AG04449 (cell line): ENCODE results near the gene ASPG.

Source experiments
- CTCF ChIA-PET: fragments of 350-600 bp; formaldehyde crosslinking; extraction: SDS; loops from one replicate; lab custom pipeline; 2021; ENCODE audit warnings: antibody characterized with exemption; lab: Yijun Ruan, JAX
- POLR2A ChIA-PET: fragments of 400-600, 350-600 bp; formaldehyde crosslinking; extraction: SDS; loops from one replicate; lab custom pipeline; 2020; ENCODE audit warnings: antibody characterized with exemption, inconsistent platforms; lab: Yijun Ruan, JAX
- DNase-seq: peaks from one replicate; pipeline ENCODE4 v3.0.0-alpha.2; 2010; ENCODE audit warnings: low read depth, low spot score
- H3K4me3 ChIP-seq: 2 replicates; pipeline ENCODE4 v1.5.1; 2011; ENCODE audit warnings: low read depth, mild to moderate bottlenecking, control low read depth, low read length
- TF ChIP-seq, protein P1 (sequence below): IDR thresholded peaks from one replicate; pipeline ENCODE4 v1.5.1; 2011; ENCODE audit warnings: mild to moderate bottlenecking, moderate library complexity, low read length, control low read depth, inconsistent platforms; ENCODE audit not compliant: insufficient read depth; ENCODE audit errors: missing control alignments

The ASPG gene

DNA sequence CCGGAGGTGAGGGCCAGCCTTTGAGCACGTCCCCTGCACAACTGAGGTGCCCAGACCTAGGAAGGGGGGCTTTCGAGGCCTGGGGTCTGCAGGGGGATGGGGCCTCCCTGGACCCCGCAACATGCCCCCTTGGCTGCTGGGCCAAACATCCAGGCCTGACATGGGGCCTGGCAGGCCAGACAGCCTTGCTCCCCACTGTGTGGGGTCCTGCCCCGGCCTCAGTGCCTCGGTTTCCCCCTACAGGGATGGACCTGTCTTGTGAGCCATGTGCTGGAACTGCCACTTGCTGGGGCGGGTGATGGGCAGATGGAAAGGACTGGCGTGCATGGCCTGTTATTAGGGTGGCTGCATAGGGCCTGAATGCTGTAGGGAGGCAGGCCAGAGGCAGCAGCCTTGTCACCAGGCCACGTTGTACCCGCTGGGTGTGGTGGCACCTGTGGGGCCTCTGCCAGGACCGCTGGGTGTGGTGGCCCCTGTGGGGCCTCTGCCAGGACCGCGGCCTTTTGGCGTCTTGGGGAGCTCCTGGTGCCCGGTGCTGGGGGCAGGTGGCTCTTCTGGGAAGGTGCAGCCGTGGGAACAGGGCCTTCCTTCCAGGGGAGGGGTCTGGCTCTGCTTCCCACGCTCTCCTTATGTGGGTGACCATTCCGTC lies 20.4 kb downstream of the ASPG start:
- ChIA-PET CTCF (no interaction called here), POLR2A (no interaction called here)
- no peak overlapping the region for H3K4me3 ChIP-seq
- no peak for DNase-seq
- TF ChIP-seq, protein P1, sequence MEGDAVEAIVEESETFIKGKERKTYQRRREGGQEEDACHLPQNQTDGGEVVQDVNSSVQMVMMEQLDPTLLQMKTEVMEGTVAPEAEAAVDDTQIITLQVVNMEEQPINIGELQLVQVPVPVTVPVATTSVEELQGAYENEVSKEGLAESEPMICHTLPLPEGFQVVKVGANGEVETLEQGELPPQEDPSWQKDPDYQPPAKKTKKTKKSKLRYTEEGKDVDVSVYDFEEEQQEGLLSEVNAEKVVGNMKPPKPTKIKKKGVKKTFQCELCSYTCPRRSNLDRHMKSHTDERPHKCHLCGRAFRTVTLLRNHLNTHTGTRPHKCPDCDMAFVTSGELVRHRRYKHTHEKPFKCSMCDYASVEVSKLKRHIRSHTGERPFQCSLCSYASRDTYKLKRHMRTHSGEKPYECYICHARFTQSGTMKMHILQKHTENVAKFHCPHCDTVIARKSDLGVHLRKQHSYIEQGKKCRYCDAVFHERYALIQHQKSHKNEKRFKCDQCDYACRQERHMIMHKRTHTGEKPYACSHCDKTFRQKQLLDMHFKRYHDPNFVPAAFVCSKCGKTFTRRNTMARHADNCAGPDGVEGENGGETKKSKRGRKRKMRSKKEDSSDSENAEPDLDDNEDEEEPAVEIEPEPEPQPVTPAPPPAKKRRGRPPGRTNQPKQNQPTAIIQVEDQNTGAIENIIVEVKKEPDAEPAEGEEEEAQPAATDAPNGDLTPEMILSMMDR, result no peak

DNA sequence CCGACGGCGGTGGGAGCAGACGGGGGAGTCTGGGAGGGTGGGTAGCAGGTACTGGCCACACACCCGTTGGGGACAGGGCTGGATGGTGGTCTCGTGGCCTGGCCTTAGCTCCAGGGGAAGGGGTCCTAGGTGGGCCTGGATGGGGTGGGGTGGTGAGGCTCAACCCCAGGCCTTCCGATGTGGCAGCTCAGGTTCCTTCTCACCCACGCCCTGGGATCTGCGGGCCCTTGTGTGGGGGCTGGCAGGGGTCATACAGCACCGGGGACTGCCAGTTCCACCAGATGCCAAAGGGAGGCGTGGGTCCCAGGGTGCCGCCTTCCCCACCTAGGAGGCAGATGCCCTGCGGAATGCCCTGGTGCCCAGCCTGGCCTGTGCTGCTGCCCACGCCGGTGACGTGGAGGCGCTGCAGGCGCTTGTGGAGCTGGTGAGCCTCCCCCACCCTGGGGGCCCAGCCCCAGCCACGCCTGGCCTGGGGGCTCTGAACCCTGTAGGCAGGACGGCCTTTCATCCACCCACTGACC lies 21.0 kb downstream of the ASPG start:
- POLR2A ChIA-PET, result no interaction called here
- H3K4me3 ChIP-seq, result no peak overlapping the region
- CTCF ChIA-PET, result interaction anchor here (0.6 kb wide), 1 partner anchor 13 kb away, joined by 3 read pairs; no protein-coding TSS in a partner anchor
- TF ChIP-seq, protein P1, result no peak
- DNase-seq, result no peak

DNA sequence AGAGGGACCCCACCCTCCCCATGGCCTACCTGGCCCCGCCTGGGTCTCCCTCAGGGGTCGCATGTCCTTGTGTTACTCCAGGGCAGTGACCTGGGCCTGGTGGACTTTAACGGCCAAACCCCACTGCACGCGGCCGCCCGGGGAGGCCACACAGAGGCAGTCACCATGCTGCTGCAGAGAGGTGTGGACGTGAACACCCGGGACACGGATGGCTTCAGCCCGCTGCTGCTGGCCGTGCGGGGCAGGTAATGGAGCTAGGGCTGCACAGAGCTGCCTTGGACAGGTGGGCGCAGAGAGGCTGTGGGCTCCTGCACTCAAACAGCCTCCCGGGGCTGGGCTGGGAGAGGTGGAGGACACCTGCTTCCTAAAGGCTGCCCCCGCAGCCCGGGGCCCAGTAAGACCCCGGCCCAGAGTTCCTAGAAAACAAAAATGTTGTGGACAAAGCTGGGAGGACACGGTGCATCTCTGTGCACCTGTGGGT lies 21.6 kb downstream of the ASPG start:
- no peak for DNase-seq
- ChIA-PET CTCF (interaction anchor here (0.6 kb wide), 1 partner anchor 13 kb away, joined by 3 read pairs; no protein-coding TSS in a partner anchor), POLR2A (no interaction called here)
- TF ChIP-seq, protein P1, result no peak
- H3K4me3 ChIP-seq, result no peak overlapping the region

DNA sequence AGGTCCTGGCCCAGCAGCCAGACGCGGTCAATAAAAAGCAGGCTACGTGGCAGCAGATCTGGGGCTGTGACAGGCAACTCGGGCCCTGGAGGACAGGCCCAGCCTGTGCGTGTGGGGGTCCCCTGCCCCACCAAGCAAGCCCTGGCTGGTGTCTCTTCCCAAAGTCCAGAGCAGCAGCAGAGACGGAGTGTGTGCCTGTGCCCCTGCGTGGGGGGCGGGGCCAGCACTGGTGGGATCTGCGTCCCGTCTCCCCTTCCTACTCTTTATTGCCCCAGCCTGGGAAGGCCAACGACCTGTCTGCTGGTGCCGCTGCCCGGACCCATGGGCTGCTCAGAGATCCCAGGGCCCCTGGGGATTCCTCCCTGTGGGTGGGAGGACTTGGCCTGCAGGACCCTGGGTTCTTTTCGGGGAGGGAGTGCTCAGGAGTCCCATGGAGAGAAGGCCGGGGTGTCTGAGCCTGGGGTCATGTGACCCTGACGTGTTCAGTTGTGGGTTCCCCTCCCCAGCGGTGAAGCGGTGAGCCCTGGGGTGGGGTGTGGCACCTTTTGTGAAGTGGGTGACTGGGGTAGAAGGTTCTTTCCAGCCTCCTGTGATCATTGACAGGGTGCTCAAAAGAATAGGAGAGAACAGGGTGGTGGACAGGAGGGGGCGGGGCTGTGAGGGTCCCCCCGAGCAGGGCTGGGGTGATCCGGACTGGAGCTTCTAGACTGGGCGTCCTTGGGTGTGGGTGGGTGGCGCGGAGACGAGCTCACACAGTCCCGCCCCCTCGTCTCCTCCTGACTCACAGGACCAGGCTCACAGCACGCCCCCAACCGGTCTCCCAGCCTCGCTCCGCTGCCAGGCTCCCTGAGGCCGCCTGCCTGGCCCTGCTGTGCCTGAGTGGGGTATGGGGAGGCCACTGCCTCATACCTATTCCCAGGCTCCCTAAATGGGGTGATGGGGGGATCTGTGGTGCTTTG lies 22.4 kb downstream of the ASPG start:
- DNase-seq, result no peak
- TF ChIP-seq, protein P1, result no peak
- ChIA-PET POLR2A (no interaction called here), CTCF (interaction anchor here (2.2 kb wide), 1 partner anchor 456 kb away, joined by 5 read pairs; no protein-coding TSS in a partner anchor)
- no peak overlapping the region for H3K4me3 ChIP-seq

DNA sequence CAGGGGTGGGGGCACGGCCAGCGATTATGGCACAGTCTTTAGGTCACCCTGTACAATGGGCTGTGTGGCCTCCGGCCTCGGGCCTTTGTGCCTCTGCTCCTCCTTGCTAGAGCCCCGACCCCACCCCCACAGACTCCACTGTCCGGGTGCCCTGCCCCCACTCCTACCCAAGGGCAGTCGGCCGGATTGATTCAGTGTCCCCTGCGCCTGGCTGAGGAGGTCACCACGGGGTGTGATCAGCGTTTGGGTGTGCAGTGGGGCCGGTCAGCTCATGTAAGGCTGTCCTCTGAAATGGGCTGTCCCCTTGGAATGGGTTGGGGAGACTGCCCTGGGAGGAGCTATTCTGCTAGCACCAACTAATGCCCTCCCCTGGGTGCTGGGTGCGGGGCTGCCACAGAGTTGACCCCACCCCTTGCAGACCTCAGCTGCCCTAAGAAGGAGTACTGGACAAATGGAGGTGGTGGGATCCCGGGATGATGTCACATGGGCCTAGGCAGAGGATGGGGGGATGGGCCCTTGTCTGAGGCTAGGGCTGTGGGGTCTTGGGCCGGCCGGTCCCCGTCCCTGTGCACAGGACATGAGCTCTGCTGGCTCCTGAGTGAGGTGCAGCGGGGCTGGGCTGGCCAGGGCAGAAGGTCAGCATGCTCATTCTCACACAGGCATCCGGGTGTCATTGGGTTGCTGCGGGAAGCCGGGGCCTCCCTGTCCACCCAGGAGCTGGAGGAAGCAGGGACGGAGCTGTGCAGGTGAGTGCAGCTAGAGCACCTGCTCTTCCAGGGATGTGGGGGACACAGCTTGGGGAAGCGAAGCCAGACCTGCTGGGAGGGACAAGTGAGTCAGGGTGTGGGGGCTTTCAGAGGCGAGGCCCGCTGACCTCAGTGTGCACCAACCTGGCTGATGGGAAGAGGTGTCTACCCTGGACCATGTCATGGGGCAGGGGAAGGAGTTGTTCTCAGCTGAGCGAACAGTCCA lies 23.4 kb downstream of the ASPG start:
- ChIA-PET POLR2A (no interaction called here), CTCF (interaction anchor here (0.8 to 2.2 kb wide), 2 partner anchors 15 to 455 kb away, joined by 3 to 5 read pairs; no protein-coding TSS in a partner anchor)
- no peak overlapping the region for H3K4me3 ChIP-seq
- TF ChIP-seq, protein P1, result no peak
- DNase-seq, result no peak
